NCI-H82 treated with DMSO at 0.1 percent for 48 hours (cell line): Measurements from ENCODE around the gene TAF10.
A peak's percentile ranks its signal among the peaks of the same experiment; 100 is the strongest.

ENCODE experiments used
- DNase-seq: peaks from one replicate; lab custom pipeline; 2025; ENCODE audit not compliant: unreplicated experiment; lab: John Stamatoyannopoulos, UW

TAF10 gene

GRCh38 chr11:6625832-6626420 is 13.9 kb upstream of the TAF10 start:
- no peak for DNase-seq

DNA sequence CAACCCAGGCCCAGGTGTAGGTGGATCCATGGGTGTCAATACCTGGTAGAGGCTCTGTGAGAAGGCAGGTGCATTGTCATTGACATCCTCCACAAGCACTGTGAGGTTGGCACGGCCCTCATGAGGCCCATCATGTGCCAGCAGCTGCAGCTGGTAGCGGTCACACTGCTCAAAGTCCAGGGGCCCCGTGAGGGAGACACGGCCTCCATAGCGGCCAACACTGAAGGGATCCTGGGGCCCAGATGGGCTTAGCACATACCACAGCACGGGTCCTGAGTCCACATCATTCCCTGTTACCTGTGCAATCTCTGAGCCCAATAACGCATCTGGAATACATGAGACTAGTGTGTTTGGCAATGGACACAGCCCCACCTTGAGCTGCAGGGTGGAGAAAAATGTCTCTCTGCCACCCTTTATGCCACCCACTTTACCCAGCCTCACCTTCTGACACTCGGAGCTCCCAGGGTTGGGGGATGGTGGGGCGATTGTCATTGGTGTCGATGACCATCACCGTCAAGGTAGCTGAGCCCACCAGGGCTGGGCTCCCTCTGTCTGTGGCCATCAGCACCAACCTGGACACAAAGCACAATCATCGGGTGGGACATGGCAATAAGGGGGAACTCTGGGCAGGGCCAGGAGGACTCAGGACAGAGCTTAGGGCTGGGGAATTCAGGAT is 13.3 kb upstream of the TAF10 start:
- DNase-seq: no peak

GRCh38 chr11:6623391-6624363 is 11.7 kb upstream of the TAF10 start:
- DNase-seq: no peak

DNA sequence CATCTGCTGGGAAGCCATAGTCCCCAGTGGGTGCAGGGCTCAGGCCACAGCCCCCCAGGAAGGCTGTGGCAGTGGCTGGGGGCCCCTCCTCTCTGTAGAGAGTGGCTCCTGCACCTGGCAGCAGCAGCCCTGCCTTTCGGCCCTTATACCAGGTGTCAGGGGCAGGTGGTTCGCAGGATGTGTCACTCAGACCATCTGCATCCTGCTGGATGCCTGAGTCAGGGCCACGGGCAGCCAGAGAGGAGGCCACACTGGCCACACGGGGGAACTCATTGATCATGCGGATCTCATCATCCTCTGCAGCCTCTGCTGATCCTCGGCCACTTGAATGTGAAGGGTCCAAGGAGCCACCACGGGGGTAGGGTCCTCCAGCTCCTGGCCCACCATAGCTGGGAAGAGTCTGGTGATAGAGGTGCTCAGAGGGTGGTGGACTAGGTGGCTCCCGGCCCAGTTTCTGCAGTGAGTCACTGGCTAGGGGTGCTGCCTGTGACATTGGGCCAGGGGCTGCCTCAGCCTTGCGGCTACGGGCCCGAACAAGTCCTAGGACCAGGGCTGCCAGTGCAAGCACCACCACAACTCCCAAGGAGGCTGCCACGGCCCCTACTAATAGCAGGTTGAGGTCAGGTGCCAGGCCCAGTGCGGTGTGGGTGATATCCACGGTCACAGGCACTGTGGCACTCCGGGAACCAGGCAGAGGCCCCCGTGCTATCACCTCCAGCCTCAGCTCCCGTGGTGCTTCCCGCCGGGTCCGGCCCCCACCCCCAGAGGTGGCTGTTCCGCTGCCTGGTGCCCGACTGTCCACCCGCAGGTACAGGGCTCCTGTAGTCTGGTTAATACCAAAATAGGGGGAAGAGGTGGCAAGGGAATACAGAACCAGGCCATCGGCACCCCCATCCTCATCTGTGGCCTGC is 10.5 kb upstream of the TAF10 start:
- no peak for DNase-seq

GRCh38 chr11:6621711-6622211 is 9.7 kb upstream of the TAF10 start:
- DNase-seq: no peak

- DNase-seq: no peak
Measured at GRCh38 chr11:6620636-6621035, 8.6 kb upstream of the TAF10 start.

DNA sequence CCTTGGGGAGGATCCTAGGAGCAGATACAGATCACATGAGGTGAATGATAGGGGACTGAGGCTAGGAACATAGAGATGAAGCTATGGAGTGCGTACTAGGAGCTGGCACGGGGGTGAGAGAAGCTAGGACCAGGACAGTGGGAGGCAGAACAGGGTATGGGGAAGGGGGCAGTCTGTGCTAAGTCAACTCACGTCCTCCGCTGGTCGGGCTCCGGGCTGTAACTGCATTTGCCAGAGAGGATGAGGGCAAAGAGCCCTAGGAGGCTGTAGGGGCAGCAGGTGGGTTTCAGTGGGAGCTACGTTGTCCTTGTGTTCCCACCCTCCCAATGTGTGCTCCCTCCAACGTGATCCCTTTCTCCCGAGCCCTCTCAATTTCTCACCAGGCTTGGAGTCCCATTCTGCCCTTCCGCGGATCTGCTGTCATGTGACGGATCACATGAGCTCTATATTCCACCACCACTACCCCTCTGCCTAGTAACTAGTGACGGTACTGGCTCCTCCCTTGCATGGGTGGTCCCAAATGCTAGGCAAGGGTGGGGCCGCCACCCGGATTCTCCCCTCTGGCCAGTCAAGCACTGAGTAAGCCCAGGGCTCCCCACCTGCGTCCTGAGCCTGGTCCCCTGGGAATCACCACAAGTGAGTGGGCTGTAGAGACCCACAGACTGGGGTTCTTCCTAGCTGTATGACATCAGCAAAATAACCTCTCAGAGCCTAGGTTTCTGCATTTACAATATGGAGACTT is 7.2 kb upstream of the TAF10 start, which contains the start of gene TPP1:
Gene TPP1 (minus strand): TSS at position 419 of the 742 bp plus-strand sequence. CDS start 22 bp downstream, at position 397.
- peak; percentile 83 for DNase-seq

- no peak for DNase-seq
Measured at GRCh38 chr11:6618117-6619003, 6.3 kb upstream of the TAF10 start.

GRCh38 chr11:6617315-6617781 is 5.3 kb upstream of the TAF10 start:
- DNase-seq: no peak

DNA sequence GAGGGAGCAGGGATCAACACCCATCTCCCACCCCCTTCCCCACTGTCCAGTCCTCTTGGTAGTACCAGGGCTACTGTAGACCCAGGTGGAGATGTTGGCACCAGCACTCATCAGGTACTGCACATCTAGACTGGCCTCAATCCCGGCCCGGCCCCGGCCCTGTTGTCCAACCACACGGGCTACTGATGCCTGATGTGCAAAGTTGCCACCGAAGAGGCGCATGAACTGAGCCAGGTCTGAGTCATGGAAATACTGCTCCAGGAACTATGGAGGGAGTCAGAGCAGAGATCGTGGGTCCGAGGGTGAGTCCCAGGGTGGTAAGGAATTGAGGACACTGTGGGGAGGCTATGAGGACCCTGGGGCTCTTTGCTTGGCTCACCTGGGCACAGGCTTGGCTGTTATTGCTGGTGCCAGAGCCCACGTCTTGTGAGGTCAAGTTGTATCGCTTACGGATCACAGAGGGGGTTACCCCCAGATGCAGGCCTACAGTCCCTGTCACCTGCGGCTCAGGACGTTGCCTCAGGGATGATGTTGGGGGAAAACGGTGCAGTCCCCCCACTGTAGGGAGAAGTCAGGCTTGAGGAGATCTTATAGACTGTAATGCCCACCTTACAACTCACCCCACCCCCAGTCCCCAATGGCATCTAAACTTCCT is 4.7 kb upstream of the TAF10 start:
- DNase-seq: no peak

DNA sequence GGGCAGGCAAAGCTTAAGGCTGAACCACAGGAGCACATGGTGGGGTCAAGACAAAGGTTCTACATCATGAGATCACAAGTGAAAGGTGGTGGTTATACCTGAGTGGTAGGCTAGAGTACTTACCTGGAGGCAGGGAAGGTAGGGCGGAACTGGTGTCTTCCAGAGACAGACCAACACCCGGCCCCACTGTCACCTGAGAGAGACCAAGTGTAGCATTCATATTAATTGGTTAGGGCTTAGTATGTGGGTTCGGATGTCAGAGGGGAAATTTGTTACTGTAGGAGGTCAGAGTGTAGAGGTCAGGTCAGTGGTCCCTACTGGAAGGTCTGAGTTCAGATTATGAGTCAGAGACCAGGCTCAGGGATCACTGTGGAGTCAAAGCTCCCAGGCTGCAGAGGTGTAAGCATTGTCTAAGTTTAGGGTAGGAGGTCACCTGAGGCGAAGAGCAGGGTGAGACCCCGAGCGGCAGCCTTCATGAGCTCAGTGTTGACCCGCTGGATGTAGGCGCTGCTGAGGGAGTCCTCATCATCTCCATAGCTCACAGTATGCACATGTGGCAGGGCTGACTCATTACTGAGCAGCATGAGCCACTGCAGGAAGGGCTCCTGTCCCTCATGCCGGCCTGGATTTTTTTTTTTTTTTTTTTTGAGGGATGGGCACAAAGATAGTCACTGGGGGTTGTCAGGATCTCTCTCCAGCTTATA is 4.0 kb upstream of the TAF10 start:
- no peak for DNase-seq

GRCh38 chr11:6615046-6615445 is 3.0 kb upstream of the TAF10 start:
- DNase-seq: no peak

- no peak for DNase-seq
Measured at GRCh38 chr11:6614446-6614845, 2.4 kb upstream of the TAF10 start.

DNA sequence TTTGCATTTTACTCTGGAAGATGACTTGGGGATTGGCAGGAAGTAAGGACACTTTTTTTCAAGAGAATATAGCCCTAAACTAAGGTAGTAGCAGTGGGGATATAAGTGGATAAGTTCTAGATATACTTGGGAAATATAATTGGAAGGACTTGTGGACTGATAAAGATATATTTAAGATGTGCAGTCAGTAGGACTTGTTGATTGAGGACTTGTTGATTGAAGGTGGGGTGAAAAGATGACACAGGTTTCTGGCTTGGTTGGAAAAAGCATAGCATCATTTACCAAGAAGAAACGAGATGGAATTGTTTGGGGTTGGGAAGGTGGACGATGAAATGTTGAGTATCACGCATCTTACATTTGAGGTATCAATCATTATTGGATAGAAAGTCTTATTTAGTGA is 1.5 kb upstream of the TAF10 start:
- no peak for DNase-seq

DNA sequence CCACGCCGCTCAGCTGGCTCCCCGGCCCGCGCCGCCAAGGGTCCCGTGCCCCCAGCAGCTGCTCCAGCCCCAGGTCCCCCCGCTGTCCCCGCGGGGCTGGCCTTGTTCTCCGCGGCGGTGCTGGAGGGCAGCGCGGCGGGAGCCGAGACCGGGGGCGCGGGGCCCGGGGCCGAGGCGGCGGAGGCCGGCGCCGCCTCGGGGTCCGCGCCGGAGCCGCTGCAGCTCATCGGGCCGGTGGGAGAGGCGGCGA is 128 bp downstream of the TAF10 start:
- no peak for DNase-seq

- DNase-seq: no peak
Measured at GRCh38 chr11:6611092-6611962, 689 bp downstream of the TAF10 start.

GRCh38 chr11:6610591-6610990 is 1.4 kb downstream of the TAF10 start:
- no peak for DNase-seq
